ENCODE measurements around the gene SCAP.
"Not testable (repeated sequence)": the region's sequence is repeated elsewhere in the genome, so short reads cannot be mapped to it uniquely, and the experiment has no call there.

Gene SCAP

GRCh38 chr3:47394140-47394870, 81.4 kb downstream of the SCAP start:
- FAIRE-seq: no peak

GRCh38 chr3:47392933-47393332, 82.8 kb downstream of the SCAP start:
- FAIRE-seq: no peak

GRCh38 chr3:47385796-47386195, 89.9 kb downstream of the SCAP start:
- FAIRE-seq: no peak

- FAIRE-seq: no peak
Measured at GRCh38 chr3:47385007-47385406, 90.7 kb downstream of the SCAP start.

- FAIRE-seq: no peak
Measured at GRCh38 chr3:47384425-47384824, 91.3 kb downstream of the SCAP start.

GRCh38 chr3:47381317-47382157, 94.2 kb downstream of the SCAP start:
- FAIRE-seq: no peak

GRCh38 chr3:47380601-47381316, 95.0 kb downstream of the SCAP start, which contains the start of gene PTPN23:
Gene PTPN23 (plus strand): TSS chr3:47381021. CDS start chr3:47381097, 76 bp downstream.
- FAIRE-seq: peak; percentile 21

GRCh38 chr3:47380026-47380600, 95.6 kb downstream of the SCAP start:
- FAIRE-seq: no peak

- FAIRE-seq: no peak
Measured at GRCh38 chr3:47379411-47379899, 96.3 kb downstream of the SCAP start.

- no peak for FAIRE-seq
Measured at GRCh38 chr3:47378869-47379268, 96.9 kb downstream of the SCAP start.

- no peak for FAIRE-seq
Measured at GRCh38 chr3:47377186-47377585, 98.6 kb downstream of the SCAP start.

GRCh38 chr3:47376393-47376792, 99.3 kb downstream of the SCAP start:
- FAIRE-seq: no peak

- no peak for FAIRE-seq
Measured at GRCh38 chr3:47374587-47374986, 101.2 kb downstream of the SCAP start.

- FAIRE-seq: no peak
Measured at GRCh38 chr3:47370887-47371697, 104.6 kb downstream of the SCAP start.

- FAIRE-seq: not testable (repeated sequence)
Measured at GRCh38 chr3:47370020-47370419, 105.7 kb downstream of the SCAP start.

GRCh38 chr3:47367631-47368030, 108.1 kb downstream of the SCAP start:
- no peak for FAIRE-seq

GRCh38 chr3:47366833-47367232, 108.9 kb downstream of the SCAP start:
- FAIRE-seq: no peak

GRCh38 chr3:47365213-47366153, 110.3 kb downstream of the SCAP start:
- no peak for FAIRE-seq
